Epithelial cell of esophagus (primary cell): ENCODE results near the gene LCOR.
"Not testable (repeated sequence)": the region's sequence is repeated elsewhere in the genome, so short reads cannot be mapped to it uniquely, and the experiment has no call there.

Experiments used
- DNase-seq: peaks from one replicate; pipeline ENCODE4 v3.0.0; 2010; ENCODE audit warnings: low read depth
- H3K4me3 ChIP-seq: 2 replicates; pipeline ENCODE4 v1.5.1; 2011; ENCODE audit warnings: mild to moderate bottlenecking, low read length, control low read depth
- CTCF ChIP-seq: IDR thresholded peaks from 2 replicates; pipeline ENCODE4 v1.5.1; 2011; ENCODE audit warnings: low read depth, mild to moderate bottlenecking, low read length, control low read depth, inconsistent platforms; ENCODE audit not compliant: insufficient read depth; ENCODE audit errors: missing control alignments

The LCOR gene

GRCh38 chr10:97028126-97028831 is 196.2 kb downstream of the LCOR start:
- peak; percentile 16 for DNase-seq
- TF ChIP-seq CTCF: no peak
- H3K4me3 ChIP-seq: no peak overlapping the region

- no peak for DNase-seq
- H3K4me3 ChIP-seq: no peak overlapping the region
- TF ChIP-seq CTCF: no peak
Measured at GRCh38 chr10:97028832-97029178, 196.7 kb downstream of the LCOR start.

- no peak for TF ChIP-seq CTCF
- H3K4me3 ChIP-seq: no peak overlapping the region
- no peak for DNase-seq
Measured at GRCh38 chr10:97029271-97029670, 197.2 kb downstream of the LCOR start.

- DNase-seq: no peak
- no peak overlapping the region for H3K4me3 ChIP-seq
- no peak for TF ChIP-seq CTCF
Measured at GRCh38 chr10:97030894-97031293, 198.8 kb downstream of the LCOR start.

- no peak for TF ChIP-seq CTCF
- H3K4me3 ChIP-seq: no peak overlapping the region
Measured at GRCh38 chr10:97031459-97031858, 199.4 kb downstream of the LCOR start.

GRCh38 chr10:97032624-97033023 is 200.5 kb downstream of the LCOR start:
- no peak for TF ChIP-seq CTCF
- DNase-seq: no peak
- H3K4me3 ChIP-seq: no peak overlapping the region

More at GRCh38 chr10:97031459-97031858, 199.4 kb downstream of the LCOR start:
- no peak for DNase-seq

- not testable (repeated sequence) for H3K4me3 ChIP-seq, DNase-seq
Measured at GRCh38 chr10:97033841-97034240, 201.7 kb downstream of the LCOR start.
